Hepatocyte (in vitro differentiated cells): ENCODE results near the gene PIK3AP1. TPM values are rescaled to one million over a fixed set of nuclear protein-coding genes. Genes with fewer than 3 reads are reported as not detected.

ENCODE experiments used
- DNase-seq: peaks from one replicate; pipeline ENCODE4 v3.0.0-alpha.2; 2016; ENCODE audit warnings: low spot score
- H2AFZ ChIP-seq: fragments of 200-600 bp; sonication (generic); 2 replicates; pipeline ENCODE4 v1.6.0; 2016; ENCODE audit warnings: antibody characterized with exemption, mild to moderate bottlenecking
- H3K27ac ChIP-seq: fragments of 200-600 bp; sonication (generic); 2 replicates; pipeline ENCODE4 v1.5.1; 2016; ENCODE audit warnings: mild to moderate bottlenecking
- H3K27me3 ChIP-seq: fragments of 200-600 bp; sonication (generic); 2 replicates; pipeline ENCODE4 v1.6.1; 2016
- H3K36me3 ChIP-seq: fragments of 200-600 bp; sonication (generic); replicated peaks from 2 replicates; pipeline ENCODE4 v1.5.1; 2016; ENCODE audit warnings: low read depth; ENCODE audit not compliant: insufficient read depth
- H3K4me1 ChIP-seq: fragments of 200-600 bp; sonication (generic); 2 replicates; pipeline ENCODE4 v1.5.1; 2016; ENCODE audit warnings: mild to moderate bottlenecking, moderate library complexity; ENCODE audit not compliant: insufficient read depth
- H3K4me2 ChIP-seq: fragments of 200-600 bp; sonication (generic); 2 replicates; pipeline ENCODE4 v1.6.0; 2016
- H3K4me3 ChIP-seq: fragments of 200-600 bp; sonication (generic); 2 replicates; pipeline ENCODE4 v1.5.1; 2016; ENCODE audit warnings: mild to moderate bottlenecking
- H3K79me2 ChIP-seq: fragments of 200-600 bp; sonication (generic); 2 replicates; pipeline ENCODE4 v1.6.0; 2017; ENCODE audit warnings: mild to moderate bottlenecking
- H3K9me2 ChIP-seq: fragments of 200-600 bp; sonication (generic); replicated peaks from 2 replicates; pipeline ENCODE4 v1.6.0; 2017; ENCODE audit warnings: mild to moderate bottlenecking; ENCODE audit not compliant: insufficient read depth
- H3K9me3 ChIP-seq: fragments of 200-600 bp; sonication (generic); 2 replicates; pipeline ENCODE4 v1.5.1; 2016; ENCODE audit warnings: low read depth, mild to moderate bottlenecking
- H4K20me1 ChIP-seq: fragments of 200-600 bp; sonication (generic); 2 replicates; pipeline ENCODE4 v1.6.0; 2016; ENCODE audit warnings: mild to moderate bottlenecking; ENCODE audit not compliant: insufficient read depth, poor library complexity, severe bottlenecking
- CTCF ChIP-seq: fragments of 200-600 bp; sonication (generic); IDR thresholded peaks from 2 replicates; pipeline ENCODE4 v1.5.1; 2016; ENCODE audit warnings: antibody characterized with exemption, mild to moderate bottlenecking; ENCODE audit not compliant: poor library complexity
- EZH2 ChIP-seq: fragments of 200-600 bp; sonication (generic); IDR thresholded peaks from 2 replicates; pipeline ENCODE4 v1.6.1; 2016; ENCODE audit warnings: antibody characterized with exemption, mild to moderate bottlenecking, borderline replicate concordance
- EZH2phosphoT487 ChIP-seq: fragments of 200-600 bp; sonication (generic); IDR thresholded peaks from one replicate; pipeline ENCODE4 v1.6.1; 2018; ENCODE audit warnings: antibody characterized with exemption, mild to moderate bottlenecking, low read depth, moderate library complexity; ENCODE audit not compliant: unreplicated experiment, severe bottlenecking
- WGBS: methylation state at CpG from one replicate; pipeline ENCODE4 v1.1.6; 2016; ENCODE audit warnings: low lambda C conversion rate; ENCODE audit errors: missing lambda C conversion rate; 5-methylcytosine and 5-hydroxymethylcytosine counted together
- polyA plus RNA-seq: library from polyadenylated mRNA; unstranded; fragments of >200 nt; fragmentation: Nextera tagmentation; extraction: Ambion mirVana; gene quantifications from 2 replicates; pipeline ENCODE4 v1.2.1, GENCODE V29; 2016
- total RNA-seq: library from RNA; depleted of rRNA; stranded (reverse); fragments of >200 nt; gene quantifications from 2 replicates; pipeline ENCODE4 v1.2.3, GENCODE V29; 2014

PIK3AP1 gene
- total and polyA plus RNA-seq, 2 experiments from 2014 or later = 2.5 to 8.4 TPM

- Histone ChIP-seq H4K20me1 (no peaks in the 10 kb centered on the region), H3K4me2 (no peak overlapping the region), H3K27me3 (peaks cover 22% of the 10 kb centered on the region), H3K9me2 (no peaks in the 10 kb centered on the region), H3K27ac (no peak overlapping the region), H3K4me3 (no peak overlapping the region), H3K9me3 (no peaks in the 10 kb centered on the region), H2AFZ (no peak overlapping the region), H3K36me3 (no peaks in the 10 kb centered on the region), H3K4me1 (no peaks in the 10 kb centered on the region), H3K79me2 (no peaks in the 10 kb centered on the region)
- no peak for DNase-seq
- TF ChIP-seq EZH2 = no peak
- TF ChIP-seq CTCF = no peak
- TF ChIP-seq EZH2phosphoT487 = no peak
- WGBS = 92% methylated on average over 2 of the region's 2 CpGs
Measured at GRCh38 chr10:96714746-96715255, 5.5 kb downstream of the PIK3AP1 start.

GRCh38 chr10:96714031-96714590, 6.2 kb downstream of the PIK3AP1 start:
- Histone ChIP-seq H3K9me2 (no peaks in the 10 kb centered on the region), H3K36me3 (no peaks in the 10 kb centered on the region), H3K9me3 (no peaks in the 10 kb centered on the region), H2AFZ (no peak overlapping the region), H3K4me2 (no peak overlapping the region), H4K20me1 (no peaks in the 10 kb centered on the region), H3K27me3 (peaks cover 17% of the 10 kb centered on the region), H3K27ac (no peak overlapping the region), H3K79me2 (no peaks in the 10 kb centered on the region), H3K4me1 (no peaks in the 10 kb centered on the region), H3K4me3 (no peak overlapping the region)
- 86% methylated on average over 9 of the region's 9 CpGs for WGBS
- DNase-seq = no peak
- TF ChIP-seq EZH2phosphoT487 (no peak), EZH2 (no peak), CTCF (no peak)

DNA sequence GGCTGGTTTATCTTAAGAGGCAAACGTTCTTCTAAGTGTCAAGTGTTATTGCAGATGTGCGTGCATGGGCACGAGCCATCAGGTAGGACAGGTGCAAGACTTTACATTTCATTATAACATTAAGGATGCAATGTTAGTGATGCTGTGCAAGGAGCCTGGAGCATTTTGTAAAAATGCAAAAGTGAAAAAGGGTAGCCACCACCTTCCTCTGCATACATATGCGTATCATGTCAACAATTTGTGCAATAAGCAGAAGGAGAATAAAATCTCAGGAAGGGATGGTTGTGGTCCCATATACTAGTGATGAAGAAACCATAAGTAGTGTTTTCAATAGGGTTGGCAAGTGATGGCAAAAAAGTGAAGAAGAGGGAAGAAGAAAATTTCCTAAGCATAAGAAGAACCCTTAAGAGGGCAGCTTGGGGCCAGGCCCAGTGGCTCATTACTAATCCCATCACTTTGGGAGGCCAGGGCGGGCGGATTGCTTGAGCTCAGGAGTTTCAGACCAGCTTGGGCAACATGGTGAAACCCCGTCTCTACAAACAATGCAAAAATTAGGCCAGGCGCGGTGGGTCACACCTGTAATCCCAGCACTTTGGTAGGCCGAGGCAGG, 7.5 kb downstream of the PIK3AP1 start:
- Histone ChIP-seq H4K20me1 (no peaks in the 10 kb centered on the region), H3K9me3 (no peaks in the 10 kb centered on the region), H2AFZ (no peak overlapping the region), H3K79me2 (no peaks in the 10 kb centered on the region), H3K9me2 (no peaks in the 10 kb centered on the region), H3K27me3 (peaks cover 9% of the 10 kb centered on the region), H3K4me2 (no peak overlapping the region), H3K4me1 (no peaks in the 10 kb centered on the region), H3K36me3 (no peaks in the 10 kb centered on the region), H3K4me3 (no peak overlapping the region), H3K27ac (no peak overlapping the region)
- TF ChIP-seq EZH2phosphoT487 = no peak
- no peak for TF ChIP-seq CTCF
- no peak for TF ChIP-seq EZH2
- DNase-seq = no peak
- WGBS = 92% methylated on average over 10 of the region's 10 CpGs
